HEK293 (cell line): Measurements from ENCODE around the gene PEX7.

ENCODE experiments used
- GLIS2 ChIP-seq: fragments of 450-650 bp; formaldehyde crosslinking; IDR thresholded peaks from 2 replicates; pipeline ENCODE4 v1.5.1; 2016; ENCODE audit warnings: missing biosample characterization, missing genetic modification characterization
- HOXA7 ChIP-seq: sonication (generic); formaldehyde crosslinking; IDR thresholded peaks from 2 replicates; pipeline ENCODE4 v1.8.1; 2022; ENCODE audit warnings: missing genetic modification reagents, borderline replicate concordance
- IKZF3 ChIP-seq: fragments of 450-650 bp; IDR thresholded peaks from 2 replicates; pipeline ENCODE4 v1.5.0; 2018; ENCODE audit warnings: missing biosample characterization, mild to moderate bottlenecking, missing genetic modification characterization, moderate library complexity
- KLF17 ChIP-seq: fragments of 450-650 bp; formaldehyde crosslinking; IDR thresholded peaks from 2 replicates; pipeline ENCODE4 v1.5.1; 2016; ENCODE audit warnings: missing biosample characterization, missing genetic modification characterization
- PRDM1 ChIP-seq: fragments of 450-650 bp; formaldehyde crosslinking; IDR thresholded peaks from 2 replicates; pipeline ENCODE4; 2016; ENCODE audit warnings: missing biosample characterization, missing genetic modification characterization
- PRDM2 ChIP-seq: fragments of 450-650 bp; formaldehyde crosslinking; IDR thresholded peaks from 2 replicates; pipeline ENCODE4 v1.5.1; 2016; ENCODE audit warnings: missing biosample characterization, missing genetic modification characterization, borderline replicate concordance
- SCRT1 ChIP-seq: fragments of 450-650 bp; formaldehyde crosslinking; IDR thresholded peaks from 2 replicates; pipeline ENCODE4 v1.5.1; 2016; ENCODE audit warnings: missing biosample characterization, missing genetic modification characterization, borderline replicate concordance
- SP2 ChIP-seq: fragments of 450-650 bp; formaldehyde crosslinking; IDR thresholded peaks from 2 replicates; pipeline ENCODE4 v1.5.1; 2016; ENCODE audit warnings: missing biosample characterization, missing genetic modification characterization
- TRIM28 ChIP-seq: IDR thresholded peaks from 2 replicates; pipeline ENCODE4 v1.6.1; 2011; ENCODE audit warnings: low read length, control low read depth, borderline replicate concordance
- ZBTB11 ChIP-seq: fragments of 450-650 bp; formaldehyde crosslinking; conservative IDR thresholded peaks from 2 replicates; pipeline ENCODE4 v1.5.1; 2016; ENCODE audit warnings: low read depth, missing biosample characterization, missing genetic modification characterization
- ZEB2 ChIP-seq: fragments of 450-650 bp; formaldehyde crosslinking; IDR thresholded peaks from 2 replicates; pipeline ENCODE4 v1.5.1; 2016; ENCODE audit warnings: missing biosample characterization, missing genetic modification characterization
- ZFP69B ChIP-seq: fragments of 450-650 bp; formaldehyde crosslinking; IDR thresholded peaks from 2 replicates; pipeline ENCODE4 v1.5.1; 2016; ENCODE audit warnings: missing biosample characterization, missing genetic modification characterization
- ZNF132 ChIP-seq: fragments of 450-650 bp; formaldehyde crosslinking; IDR thresholded peaks from 2 replicates; pipeline ENCODE4 v1.5.1; 2017; ENCODE audit warnings: missing biosample characterization, missing genetic modification characterization, borderline replicate concordance
- ZNF155 ChIP-seq: fragments of 450-650 bp; formaldehyde crosslinking; IDR thresholded peaks from 2 replicates; pipeline ENCODE4 v1.5.1; 2016; ENCODE audit warnings: missing biosample characterization, missing genetic modification characterization
- ZNF580 ChIP-seq: fragments of 450-650 bp; formaldehyde crosslinking; IDR thresholded peaks from 2 replicates; pipeline ENCODE4 v1.5.1; 2016; ENCODE audit warnings: missing biosample characterization, missing genetic modification characterization
- ZNF660 ChIP-seq: fragments of 450-650 bp; IDR thresholded peaks from 2 replicates; pipeline ENCODE4 v1.5.1; 2018; ENCODE audit warnings: missing biosample characterization, mild to moderate bottlenecking, missing genetic modification characterization
- ZNF777 ChIP-seq: fragments of 450-650 bp; formaldehyde crosslinking; IDR thresholded peaks from 2 replicates; pipeline ENCODE4 v1.5.1; 2017; ENCODE audit warnings: missing biosample characterization, missing genetic modification characterization, borderline replicate concordance
- ZNF785 ChIP-seq: fragments of 450-650 bp; formaldehyde crosslinking; IDR thresholded peaks from 2 replicates; pipeline ENCODE4 v1.5.1; 2016; ENCODE audit warnings: missing biosample characterization, missing genetic modification characterization
- ZNF792 ChIP-seq: fragments of 450-650 bp; formaldehyde crosslinking; IDR thresholded peaks from 2 replicates; pipeline ENCODE4 v1.5.1; 2016; ENCODE audit warnings: missing biosample characterization, missing genetic modification characterization
- ZNF843 ChIP-seq: fragments of 450-650 bp; formaldehyde crosslinking; IDR thresholded peaks from 2 replicates; pipeline ENCODE4 v1.5.1; 2016; ENCODE audit warnings: missing biosample characterization, missing genetic modification characterization
- TF ChIP-seq, protein P1 (sequence below): fragments of 450-650 bp; formaldehyde crosslinking; IDR thresholded peaks from 2 replicates; pipeline ENCODE4 v1.5.1; 2016; ENCODE audit warnings: missing biosample characterization, missing genetic modification characterization, low read depth
- TF ChIP-seq, protein P2 (sequence below): fragments of 450-650 bp; formaldehyde crosslinking; IDR thresholded peaks from 2 replicates; pipeline ENCODE4 v1.5.1; 2016; ENCODE audit warnings: missing biosample characterization, missing genetic modification characterization

The PEX7 gene

DNA sequence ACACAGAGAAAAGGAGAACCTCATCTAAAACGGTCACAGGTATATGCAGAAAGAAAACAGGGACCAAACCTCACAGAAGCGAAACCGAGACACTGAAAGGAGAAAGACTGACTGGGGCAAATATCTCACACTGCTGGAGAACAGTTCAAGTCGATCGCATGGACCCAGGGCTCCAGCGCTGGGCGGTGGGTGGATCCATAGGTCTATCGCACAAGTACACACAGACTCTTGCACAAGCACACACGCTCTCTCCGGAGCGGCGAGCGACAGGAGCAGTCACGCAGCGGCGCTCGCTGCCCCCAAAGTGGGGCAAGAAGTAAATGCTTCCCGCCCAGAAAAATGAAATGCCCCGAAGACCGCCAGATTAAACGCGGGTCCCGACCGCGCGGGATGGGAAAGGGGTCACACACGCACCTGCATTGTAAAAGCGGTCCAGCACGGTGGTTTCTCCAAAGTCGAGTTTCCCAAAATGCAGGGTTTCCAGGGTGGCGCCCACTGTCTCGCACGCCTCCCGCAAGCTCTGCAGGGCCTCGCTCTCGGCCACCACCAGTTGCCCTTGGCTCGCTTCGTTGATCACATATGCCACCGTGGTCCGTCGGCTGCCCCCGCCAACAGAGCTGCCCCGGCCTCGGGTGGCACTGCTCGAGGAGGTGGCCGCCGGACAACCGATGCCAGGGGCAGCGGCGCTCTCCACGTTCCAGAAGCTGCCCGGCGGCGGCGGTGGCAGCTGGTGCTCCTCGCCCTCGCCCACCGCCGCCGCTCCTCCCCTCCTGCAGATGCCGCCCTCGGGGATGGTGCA lies 30.9 kb upstream of the PEX7 start (continued):
- no peak for TF ChIP-seq PRDM2
- no peak; the same call in 1 of the 2 replicates for TF ChIP-seq KLF17 (tag by site-specific recombination)
- TF ChIP-seq SCRT1: no peak
- TF ChIP-seq ZNF792: no peak
- no peak for TF ChIP-seq ZNF132 (tag by site-specific recombination)
- TF ChIP-seq GLIS2 (tag by site-specific recombination): peak; percentile 91
- TF ChIP-seq ZNF580 (tag by site-specific recombination): no peak
- peak; percentile 87 for TF ChIP-seq PRDM1 (tag by site-specific recombination)
- no peak for TF ChIP-seq ZNF785 (tag by site-specific recombination)
- TF ChIP-seq ZNF843: no peak
- no peak for TF ChIP-seq ZFP69B (tag by site-specific recombination)
- TF ChIP-seq, protein P1, sequence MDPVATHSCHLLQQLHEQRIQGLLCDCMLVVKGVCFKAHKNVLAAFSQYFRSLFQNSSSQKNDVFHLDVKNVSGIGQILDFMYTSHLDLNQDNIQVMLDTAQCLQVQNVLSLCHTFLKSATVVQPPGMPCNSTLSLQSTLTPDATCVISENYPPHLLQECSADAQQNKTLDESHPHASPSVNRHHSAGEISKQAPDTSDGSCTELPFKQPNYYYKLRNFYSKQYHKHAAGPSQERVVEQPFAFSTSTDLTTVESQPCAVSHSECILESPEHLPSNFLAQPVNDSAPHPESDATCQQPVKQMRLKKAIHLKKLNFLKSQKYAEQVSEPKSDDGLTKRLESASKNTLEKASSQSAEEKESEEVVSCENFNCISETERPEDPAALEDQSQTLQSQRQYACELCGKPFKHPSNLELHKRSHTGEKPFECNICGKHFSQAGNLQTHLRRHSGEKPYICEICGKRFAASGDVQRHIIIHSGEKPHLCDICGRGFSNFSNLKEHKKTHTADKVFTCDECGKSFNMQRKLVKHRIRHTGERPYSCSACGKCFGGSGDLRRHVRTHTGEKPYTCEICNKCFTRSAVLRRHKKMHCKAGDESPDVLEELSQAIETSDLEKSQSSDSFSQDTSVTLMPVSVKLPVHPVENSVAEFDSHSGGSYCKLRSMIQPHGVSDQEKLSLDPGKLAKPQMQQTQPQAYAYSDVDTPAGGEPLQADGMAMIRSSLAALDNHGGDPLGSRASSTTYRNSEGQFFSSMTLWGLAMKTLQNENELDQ (tag by site-specific recombination): no peak
- peak; percentile 68 for TF ChIP-seq ZEB2 (tag by site-specific recombination)
- TF ChIP-seq HOXA7: 0 out of 2 replicates have a peak, but pooled peaks have one; percentile 26
- TF ChIP-seq ZNF777 (tag by site-specific recombination): no peak; the same call in 1 of the 2 replicates
- TF ChIP-seq SP2 (tag by site-specific recombination): peak; percentile 23
- TF ChIP-seq TRIM28: peak; percentile 83
- TF ChIP-seq ZNF660 (tag by site-specific recombination): peak; percentile 48; the same call in 1 of the 2 replicates
- TF ChIP-seq ZBTB11 (tag by site-specific recombination): no peak
- no peak for TF ChIP-seq ZNF155 (tag by site-specific recombination)
- TF ChIP-seq, protein P2, sequence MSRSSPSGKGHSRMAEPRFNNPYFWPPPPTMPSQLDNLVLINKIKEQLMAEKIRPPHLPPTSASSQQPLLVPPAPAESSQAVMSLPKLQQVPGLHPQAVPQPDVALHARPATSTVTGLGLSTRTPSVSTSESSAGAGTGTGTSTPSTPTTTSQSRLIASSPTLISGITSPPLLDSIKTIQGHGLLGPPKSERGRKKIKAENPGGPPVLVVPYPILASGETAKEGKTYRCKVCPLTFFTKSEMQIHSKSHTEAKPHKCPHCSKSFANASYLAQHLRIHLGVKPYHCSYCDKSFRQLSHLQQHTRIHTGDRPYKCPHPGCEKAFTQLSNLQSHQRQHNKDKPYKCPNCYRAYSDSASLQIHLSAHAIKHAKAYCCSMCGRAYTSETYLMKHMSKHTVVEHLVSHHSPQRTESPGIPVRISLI (tag by site-specific recombination): no peak
- no peak for TF ChIP-seq IKZF3
